Activated CD8-positive, alpha-beta T cell treated with anti-CD3 and anti-CD28 coated beads for 36 hours (primary cell): ENCODE results near the gene ACKR2. TPM values are rescaled to one million over a fixed set of nuclear protein-coding genes. Genes with fewer than 3 reads are reported as not detected.

Source experiments
- ATAC-seq: fragments of 200-7000 bp; cut with Tn5 transposase; one replicate; pipeline ENCODE4 v1.10.0; 2021; ENCODE audit warnings: mild to moderate bottlenecking, moderate library complexity
- CTCF ChIA-PET: fragments of 350-600 bp; sonication (Branson Sonifier 250); formaldehyde crosslinking; loops from one replicate; lab custom pipeline; 2021; ENCODE audit warnings: antibody characterized with exemption; lab: Charles Lee
- POLR2A ChIA-PET: fragments of 350-600 bp; sonication (Branson Sonifier 250); formaldehyde crosslinking; loops from one replicate; lab custom pipeline; 2021; ENCODE audit warnings: antibody characterized with exemption; lab: Charles Lee
- DNase-seq: peaks from one replicate; pipeline ENCODE4 v3.0.0-alpha.2; 2020
- H3K27ac Mint-ChIP-seq: one replicate; pipeline ENCODE4 v1.8.0; 2021; ENCODE audit warnings: mild to moderate bottlenecking, mixed read lengths
- H3K27me3 Mint-ChIP-seq: one replicate; pipeline ENCODE4 v1.8.0; 2021; ENCODE audit warnings: mixed read lengths
- H3K36me3 Mint-ChIP-seq: one replicate; pipeline ENCODE4 v1.8.0; 2021; ENCODE audit warnings: low read depth, mixed read lengths
- H3K4me1 Mint-ChIP-seq: one replicate; pipeline ENCODE4 v1.8.0; 2021; ENCODE audit warnings: low read depth, mixed read lengths
- H3K4me3 Mint-ChIP-seq: one replicate; pipeline ENCODE4 v1.8.0; 2021; ENCODE audit warnings: mild to moderate bottlenecking, moderate library complexity, mixed read lengths
- H3K9me3 Mint-ChIP-seq: one replicate; pipeline ENCODE4 v1.8.0; 2021; ENCODE audit warnings: mixed read lengths
- CTCF ChIP-seq: fragments of 200-600 bp; IDR thresholded peaks from one replicate; pipeline ENCODE4 v1.8.0; 2022; ENCODE audit warnings: antibody characterized with exemption, mild to moderate bottlenecking
- intact Hi-C: fragments of 100-400 bp; cut with micrococcal nuclease; formaldehyde crosslinking; loops from one replicate; pipeline ENCODE4 v1.10.0; 2022
- total RNA-seq, 2 experiments: library from RNA; stranded (reverse); gene quantifications; one replicate each; pipeline ENCODE4 v1.2.3, GENCODE V29; 2021

The ACKR2 gene, protein sequence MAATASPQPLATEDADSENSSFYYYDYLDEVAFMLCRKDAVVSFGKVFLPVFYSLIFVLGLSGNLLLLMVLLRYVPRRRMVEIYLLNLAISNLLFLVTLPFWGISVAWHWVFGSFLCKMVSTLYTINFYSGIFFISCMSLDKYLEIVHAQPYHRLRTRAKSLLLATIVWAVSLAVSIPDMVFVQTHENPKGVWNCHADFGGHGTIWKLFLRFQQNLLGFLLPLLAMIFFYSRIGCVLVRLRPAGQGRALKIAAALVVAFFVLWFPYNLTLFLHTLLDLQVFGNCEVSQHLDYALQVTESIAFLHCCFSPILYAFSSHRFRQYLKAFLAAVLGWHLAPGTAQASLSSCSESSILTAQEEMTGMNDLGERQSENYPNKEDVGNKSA
- total RNA-seq, result 1 to 10 TPM; 1.2 to 1.4 TPM

DNA sequence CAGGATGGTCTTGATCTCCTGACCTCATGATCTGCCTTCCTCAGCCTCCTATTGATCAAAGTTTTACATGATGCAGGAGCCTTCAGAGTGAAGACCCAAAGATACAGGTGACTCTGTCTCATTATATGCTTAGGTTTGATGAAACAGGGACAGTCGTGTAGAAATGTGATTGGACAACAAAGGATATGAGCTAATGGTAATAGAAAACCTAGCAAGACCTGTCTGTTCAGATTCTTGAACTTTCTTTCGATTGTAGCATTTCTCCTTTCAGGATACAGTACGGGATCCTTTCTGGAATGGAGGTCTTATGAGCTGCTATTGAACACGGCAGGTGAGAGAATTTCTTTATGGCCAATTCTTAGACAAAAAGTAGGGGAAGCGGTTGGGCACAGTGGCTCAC, at the start of gene ACKR2:
TSS of gene ACKR2 (plus strand) at position 244 of the 400 bp plus-strand sequence. CDS start 55,058 bp downstream, outside the sequence.
- no peaks in the 10 kb centered on the region for H3K9me3 Mint-ChIP-seq
- ATAC-seq (no peak), DNase-seq (no peak)
- no peak within 1 kb of the TSS for H3K27ac Mint-ChIP-seq
- POLR2A ChIA-PET, result no interaction called here
- peaks cover 7% of the 10 kb centered on the region for H3K4me1 Mint-ChIP-seq
- H3K27me3 Mint-ChIP-seq, result peaks cover 12% of the 10 kb centered on the region
- H3K36me3 Mint-ChIP-seq, result peaks cover under 1% of the 10 kb centered on the region
- no peak within 1 kb of the TSS for H3K4me3 Mint-ChIP-seq
- intact Hi-C loops, result no loop called here
- no peak for TF ChIP-seq CTCF
- CTCF ChIA-PET, result interaction anchor here (1.0 to 1.2 kb wide), 2 partner anchors 21 to 22 kb away, joined by 3 to 5 read pairs; no protein-coding TSS in a partner anchor

- ATAC-seq (no peak), DNase-seq (no peak)
- intact Hi-C loops, result no loop called here
- Mint-ChIP-seq H3K27me3 (peaks cover 2% of the 10 kb centered on the region), H3K36me3 (no peaks in the 10 kb centered on the region), H3K4me3 (no peak overlapping the region), H3K9me3 (no peaks in the 10 kb centered on the region), H3K4me1 (no peaks in the 10 kb centered on the region), H3K27ac (no peak overlapping the region)
- ChIA-PET CTCF (interaction anchor here (0.8 to 1.3 kb wide), 3 partner anchors 11 to 21 kb away, joined by 3 to 5 read pairs (median 3); no protein-coding TSS in a partner anchor), POLR2A (no interaction called here)
- no peak for TF ChIP-seq CTCF
These were observed 47.1 kb upstream of the ACKR2 start for GRCh38 chr3:42762046-42762724.

- peak; percentile 27 for ATAC-seq
- H3K27me3 Mint-ChIP-seq, result peaks cover 2% of the 10 kb centered on the region
- H3K4me1 Mint-ChIP-seq, result no peaks in the 10 kb centered on the region
- CTCF ChIA-PET, result interaction anchor here (1.1 to 1.3 kb wide), 2 partner anchors 19 to 22 kb away, joined by 3 to 5 read pairs; no protein-coding TSS in a partner anchor
- no peaks in the 10 kb centered on the region for H3K36me3 Mint-ChIP-seq
- POLR2A ChIA-PET, result no interaction called here
- no peak for DNase-seq
- no peak overlapping the region for H3K27ac Mint-ChIP-seq
- H3K9me3 Mint-ChIP-seq, result no peaks in the 10 kb centered on the region
- no peak overlapping the region for H3K4me3 Mint-ChIP-seq
- no peak for TF ChIP-seq CTCF
- intact Hi-C loops, result no loop called here
These were observed 46.2 kb upstream of the ACKR2 start for GRCh38 chr3:42763021-42763420.

- DNase-seq, result no peak
- intact Hi-C loops, result no loop called here
- CTCF ChIA-PET, result interaction anchor here (1.8 kb wide), 1 partner anchor 16 kb away, joined by 5 read pairs; no protein-coding TSS in a partner anchor
- Mint-ChIP-seq H3K9me3 (no peaks in the 10 kb centered on the region), H3K27me3 (peaks cover 2% of the 10 kb centered on the region), H3K36me3 (no peaks in the 10 kb centered on the region), H3K4me1 (no peaks in the 10 kb centered on the region), H3K27ac (no peak overlapping the region), H3K4me3 (no peak overlapping the region)
- POLR2A ChIA-PET, result interaction anchor here (1.2 kb wide), 1 partner anchor 15 kb away, joined by 4 read pairs; no protein-coding TSS in a partner anchor
- TF ChIP-seq CTCF, result no peak
- no peak for ATAC-seq
These were observed 45.1 kb upstream of the ACKR2 start for GRCh38 chr3:42764115-42764514.
